ENCODE results near the gene PPEF2.

DNA sequence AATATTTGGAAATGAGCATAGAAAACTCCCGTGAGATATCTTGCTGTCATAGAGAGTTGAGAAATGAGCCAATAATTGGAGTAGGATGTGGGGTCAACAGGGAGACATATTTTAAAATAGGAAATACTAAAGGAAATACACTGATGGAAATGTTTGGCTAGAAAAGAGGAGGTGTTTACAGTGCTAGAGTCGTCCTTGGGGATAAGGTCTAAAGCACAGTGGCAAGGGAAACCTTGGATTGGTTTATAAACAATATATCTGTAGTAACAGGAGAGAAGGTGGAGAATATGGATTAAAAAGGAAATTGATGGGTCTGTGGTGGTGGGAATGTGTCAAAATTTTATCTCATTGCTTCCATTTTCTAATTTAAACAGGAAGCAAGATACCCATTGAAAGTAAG is 82.1 kb downstream of the PPEF2 start:
- TF ChIP-seq, protein P1, sequence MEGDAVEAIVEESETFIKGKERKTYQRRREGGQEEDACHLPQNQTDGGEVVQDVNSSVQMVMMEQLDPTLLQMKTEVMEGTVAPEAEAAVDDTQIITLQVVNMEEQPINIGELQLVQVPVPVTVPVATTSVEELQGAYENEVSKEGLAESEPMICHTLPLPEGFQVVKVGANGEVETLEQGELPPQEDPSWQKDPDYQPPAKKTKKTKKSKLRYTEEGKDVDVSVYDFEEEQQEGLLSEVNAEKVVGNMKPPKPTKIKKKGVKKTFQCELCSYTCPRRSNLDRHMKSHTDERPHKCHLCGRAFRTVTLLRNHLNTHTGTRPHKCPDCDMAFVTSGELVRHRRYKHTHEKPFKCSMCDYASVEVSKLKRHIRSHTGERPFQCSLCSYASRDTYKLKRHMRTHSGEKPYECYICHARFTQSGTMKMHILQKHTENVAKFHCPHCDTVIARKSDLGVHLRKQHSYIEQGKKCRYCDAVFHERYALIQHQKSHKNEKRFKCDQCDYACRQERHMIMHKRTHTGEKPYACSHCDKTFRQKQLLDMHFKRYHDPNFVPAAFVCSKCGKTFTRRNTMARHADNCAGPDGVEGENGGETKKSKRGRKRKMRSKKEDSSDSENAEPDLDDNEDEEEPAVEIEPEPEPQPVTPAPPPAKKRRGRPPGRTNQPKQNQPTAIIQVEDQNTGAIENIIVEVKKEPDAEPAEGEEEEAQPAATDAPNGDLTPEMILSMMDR (IDR thresholded peaks at IDR 0.05), result no peak
- TF ChIP-seq EZH2 (IDR thresholded peaks at IDR 0.05) (no peak), EZH2phosphoT487 (IDR thresholded peaks at IDR 0.05) (no peak)

Measured in neural progenitor cell (in vitro differentiated cells).